GM21528 (cell line): ENCODE results near the gene HPS6.
A peak's percentile ranks its signal among the peaks of the same experiment; 100 is the strongest.
"Not testable (repeated sequence)": the region's sequence is repeated elsewhere in the genome, so short reads cannot be mapped to it uniquely, and the experiment has no call there.

Experiments
- ATAC-seq: cut with Tn5 transposase; IDR thresholded peaks from one replicate; pipeline ENCODE4 v1.9.1; 2021; ENCODE audit warnings: mild to moderate bottlenecking, moderate library complexity; ENCODE audit not compliant: unreplicated experiment, low FRiP score

The HPS6 gene

GRCh38 chr10:102064868-102065560 is at the start of gene HPS6:
Gene HPS6, plus strand, starts transcription at chr10:102065349. Its CDS starts 126 bp downstream, at chr10:102065475.
- peak; percentile 79 for ATAC-seq

GRCh38 chr10:102016416-102016815 is 48.7 kb upstream of the HPS6 start:
- ATAC-seq = no peak

- ATAC-seq = no peak
These were observed 47.9 kb upstream of the HPS6 start for GRCh38 chr10:102017295-102017694.

- ATAC-seq = no peak
These were observed 44.2 kb upstream of the HPS6 start for GRCh38 chr10:102020938-102021337.

- no peak for ATAC-seq
These were observed 40.4 kb upstream of the HPS6 start for GRCh38 chr10:102024799-102025198.

- no peak for ATAC-seq
These were observed 37.9 kb upstream of the HPS6 start for GRCh38 chr10:102027261-102027660.

- ATAC-seq = no peak
These were observed 31.4 kb upstream of the HPS6 start for GRCh38 chr10:102033787-102034186.

GRCh38 chr10:102035807-102036206 is 29.3 kb upstream of the HPS6 start:
- ATAC-seq = not testable (repeated sequence)

- no peak for ATAC-seq
These were observed 26.7 kb upstream of the HPS6 start for GRCh38 chr10:102038410-102038809.

- ATAC-seq = no peak
These were observed 24.7 kb upstream of the HPS6 start for GRCh38 chr10:102040305-102041050.

GRCh38 chr10:102045292-102045691 is 19.9 kb upstream of the HPS6 start:
- ATAC-seq = no peak

- ATAC-seq = no peak
These were observed 19.1 kb upstream of the HPS6 start for GRCh38 chr10:102046095-102046494.

- not testable (repeated sequence) for ATAC-seq
These were observed 10.1 kb upstream of the HPS6 start for GRCh38 chr10:102054881-102055646.

- peak; percentile 89 for ATAC-seq
These were observed 9.3 kb upstream of the HPS6 start, which contains the start of gene ARMH3 for GRCh38 chr10:102055647-102056419. Gene ARMH3, minus strand, starts transcription at chr10:102056173. Its CDS starts 16,059 bp downstream, at chr10:102040114.

GRCh38 chr10:102059987-102060386 is 5.2 kb upstream of the HPS6 start:
- no peak for ATAC-seq

GRCh38 chr10:102064503-102064867 is 664 bp upstream of the HPS6 start:
- no peak for ATAC-seq

GRCh38 chr10:102065561-102066398 is 631 bp downstream of the HPS6 start:
- peak; percentile 34 for ATAC-seq

GRCh38 chr10:102066399-102067088 is 1.4 kb downstream of the HPS6 start:
- ATAC-seq = no peak
